Central memory CD4-positive, alpha-beta T cell (primary cell): ENCODE results near the gene SLC25A38.
"Not testable (repeated sequence)": the region's sequence is repeated elsewhere in the genome, so short reads cannot be mapped to it uniquely, and the experiment has no call there.

ENCODE experiments used
- DNase-seq: peaks from one replicate; pipeline ENCODE4 v3.0.0; 2022

The SLC25A38 gene

DNA sequence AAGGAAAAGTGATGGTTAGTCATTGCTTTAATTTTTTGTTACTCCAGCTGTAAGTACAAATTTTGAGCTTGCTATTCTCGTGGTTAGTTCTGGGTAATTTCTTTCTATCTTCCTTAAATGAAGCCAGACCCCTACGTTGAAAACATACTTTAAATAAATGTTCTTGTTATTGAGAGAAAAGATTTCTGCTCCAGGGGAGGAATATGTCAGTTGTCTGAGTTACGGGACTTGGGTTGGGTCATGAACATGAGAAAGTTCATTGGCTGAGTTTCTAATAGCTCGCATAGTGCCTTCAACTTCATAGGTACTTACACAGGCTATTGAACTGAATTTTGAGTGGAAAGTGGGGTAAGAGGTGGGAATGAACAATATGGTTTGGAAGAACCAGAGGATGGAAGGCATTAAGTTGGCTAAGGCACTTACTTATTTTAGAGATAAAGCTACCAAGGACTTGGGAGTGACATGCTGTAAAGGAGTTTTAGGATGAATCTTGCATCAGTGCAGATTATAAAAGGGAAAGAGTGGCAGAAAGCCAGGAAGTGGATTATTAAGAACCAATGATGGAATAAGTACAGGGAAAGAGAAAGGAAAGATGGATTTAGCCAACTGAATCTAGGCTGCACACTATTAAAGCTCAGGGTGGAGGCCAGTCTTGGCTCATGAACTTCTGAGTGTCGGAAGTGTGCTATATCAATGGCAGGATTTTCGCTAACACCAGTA is 24.8 kb downstream of the SLC25A38 start:
- DNase-seq = no peak

GRCh38 chr3:39408493-39409372 is 25.6 kb downstream of the SLC25A38 start:
- no peak for DNase-seq

GRCh38 chr3:39409514-39410136 is 26.5 kb downstream of the SLC25A38 start:
- DNase-seq = no peak

- no peak for DNase-seq
Measured at GRCh38 chr3:39410893-39411292, 27.7 kb downstream of the SLC25A38 start.

- no peak for DNase-seq
Measured at GRCh38 chr3:39412668-39413260, 29.6 kb downstream of the SLC25A38 start.

DNA sequence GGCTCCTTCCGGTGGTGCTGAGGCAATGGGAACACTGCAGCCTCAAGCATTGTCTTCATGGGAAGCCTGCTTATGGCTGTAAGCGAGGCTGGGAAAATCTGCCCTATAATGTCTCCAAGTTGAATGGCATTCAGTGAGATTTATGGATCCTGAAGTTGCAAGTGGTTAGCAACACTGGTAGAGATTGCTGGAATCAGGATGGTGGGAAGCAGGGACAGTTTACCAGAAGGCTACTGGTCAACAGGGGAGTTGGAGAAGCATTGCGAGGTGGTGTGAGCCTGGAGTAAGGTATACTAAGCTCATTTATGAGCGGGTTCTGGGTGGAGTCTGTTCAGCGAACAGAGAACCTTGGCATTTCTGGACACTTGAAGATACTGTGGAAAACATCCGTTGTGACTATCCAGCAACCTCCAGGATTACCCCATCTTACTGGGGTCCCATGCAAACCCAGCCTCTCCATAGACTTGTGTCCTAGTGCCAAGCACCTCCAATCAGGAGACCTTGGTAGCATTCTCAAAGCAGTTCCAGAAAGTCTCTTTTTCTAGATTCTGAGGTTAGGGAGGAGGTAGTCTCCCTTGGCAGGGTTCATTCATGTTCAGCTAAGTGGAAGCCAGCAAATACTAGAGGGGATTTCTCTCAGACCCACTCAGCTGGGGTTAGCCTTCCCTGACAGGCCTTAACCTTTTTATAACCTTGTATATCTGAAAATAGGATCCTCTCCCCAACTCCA is 30.7 kb downstream of the SLC25A38 start:
- no peak for DNase-seq

DNA sequence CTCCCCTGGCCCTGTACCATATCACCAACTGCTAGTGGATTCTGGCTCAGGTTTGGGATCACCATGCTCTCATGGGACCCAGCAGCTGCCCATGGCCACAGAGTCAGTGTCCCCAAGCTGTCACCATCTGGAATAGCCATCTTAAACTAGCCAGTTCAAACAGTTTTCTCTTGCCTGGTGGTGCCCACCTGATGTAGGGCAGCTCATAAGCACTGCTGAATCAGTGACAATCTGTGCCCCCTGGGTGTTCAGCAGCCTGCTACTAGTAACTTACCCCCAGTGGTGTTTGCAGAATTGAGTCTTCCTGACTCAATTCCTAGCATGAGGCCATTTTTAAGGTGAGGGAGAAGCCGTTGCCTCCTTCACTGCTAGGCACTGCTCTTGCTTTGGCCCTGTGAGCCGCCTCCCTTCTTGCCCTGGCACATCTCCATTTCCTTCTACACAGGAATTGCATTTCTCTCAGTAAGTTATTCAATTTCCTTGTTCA is 31.3 kb downstream of the SLC25A38 start:
- no peak for DNase-seq

- DNase-seq = not testable (repeated sequence)
Measured at GRCh38 chr3:39415302-39415701, 32.1 kb downstream of the SLC25A38 start.

GRCh38 chr3:39415983-39416382 is 32.8 kb downstream of the SLC25A38 start:
- DNase-seq = no peak

DNA sequence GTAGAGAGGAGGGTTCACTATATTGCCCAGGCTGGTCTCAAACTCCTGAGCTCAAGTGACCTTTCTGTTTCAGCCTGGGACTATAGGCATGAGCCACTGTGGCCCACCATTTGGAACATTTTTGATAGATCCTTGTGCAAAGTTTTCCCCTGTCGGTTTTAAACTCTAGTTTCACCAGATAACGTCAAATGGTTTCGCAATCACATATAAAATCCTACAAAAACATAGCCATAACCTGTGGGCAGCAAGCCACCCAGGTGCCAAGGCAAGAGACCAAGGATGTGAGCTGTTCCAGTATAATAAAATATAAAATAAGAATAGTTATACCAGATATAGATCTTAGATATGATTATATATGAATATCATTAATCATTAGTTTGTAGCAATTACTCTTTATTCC is 33.8 kb downstream of the SLC25A38 start:
- not testable (repeated sequence) for DNase-seq

DNA sequence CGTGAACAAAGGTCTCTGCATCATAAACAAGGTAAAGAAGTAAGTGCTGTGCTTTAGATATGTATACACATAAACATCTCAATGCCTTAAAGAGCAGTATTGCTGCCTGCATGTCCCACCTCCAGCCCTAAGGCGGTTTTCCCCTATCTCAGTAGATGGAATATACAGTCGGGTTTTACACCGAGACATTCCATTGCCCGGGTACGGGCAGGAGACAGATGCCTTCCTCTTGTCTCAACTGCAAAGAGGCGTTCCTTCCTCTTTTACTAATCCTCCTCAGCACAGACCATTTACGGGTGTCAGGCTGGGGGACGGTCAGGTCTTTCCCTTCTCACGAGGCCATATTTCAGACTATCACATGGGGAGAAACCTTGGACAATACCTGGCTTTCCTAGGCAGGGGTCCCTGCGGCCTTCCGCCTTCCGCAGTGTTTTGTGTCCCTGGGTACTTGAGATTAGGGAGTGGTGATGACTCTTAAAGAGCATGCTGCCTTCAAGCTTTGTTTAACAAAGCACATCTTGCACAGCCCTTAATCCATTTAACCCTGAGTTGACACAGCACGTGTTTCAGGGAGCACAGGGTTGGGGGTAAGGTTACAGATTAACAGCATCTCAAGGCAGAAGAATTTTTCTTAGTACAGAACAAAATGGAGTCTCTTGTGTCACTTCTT is 35.5 kb downstream of the SLC25A38 start:
- not testable (repeated sequence) for DNase-seq

DNA sequence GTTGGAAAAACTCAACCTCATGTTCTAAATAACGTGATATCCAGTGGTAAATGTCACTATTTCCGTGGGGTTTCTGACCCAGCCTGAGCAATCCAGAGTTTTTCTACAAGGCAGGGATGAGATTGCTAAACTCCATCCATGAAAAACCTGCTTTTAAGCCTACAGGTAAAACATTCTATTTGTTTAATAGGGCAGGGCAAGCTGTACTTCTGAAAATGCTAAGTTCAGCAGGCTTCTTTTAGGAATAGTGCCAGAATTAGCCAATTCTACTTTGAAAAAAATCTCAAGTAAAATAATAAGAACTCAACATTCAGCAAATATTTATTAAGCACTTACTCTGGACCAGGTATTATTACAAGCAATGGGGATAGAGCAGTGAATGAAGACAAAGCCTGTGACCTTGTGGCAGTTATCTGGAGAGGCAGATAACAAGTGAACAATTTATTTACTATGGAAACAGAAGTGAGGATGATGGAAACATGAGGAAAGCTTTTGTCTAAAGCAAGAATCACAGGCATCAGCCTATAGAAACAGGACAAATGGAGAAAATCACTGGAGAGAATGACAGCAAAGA is 36.7 kb downstream of the SLC25A38 start:
- no peak for DNase-seq

DNA sequence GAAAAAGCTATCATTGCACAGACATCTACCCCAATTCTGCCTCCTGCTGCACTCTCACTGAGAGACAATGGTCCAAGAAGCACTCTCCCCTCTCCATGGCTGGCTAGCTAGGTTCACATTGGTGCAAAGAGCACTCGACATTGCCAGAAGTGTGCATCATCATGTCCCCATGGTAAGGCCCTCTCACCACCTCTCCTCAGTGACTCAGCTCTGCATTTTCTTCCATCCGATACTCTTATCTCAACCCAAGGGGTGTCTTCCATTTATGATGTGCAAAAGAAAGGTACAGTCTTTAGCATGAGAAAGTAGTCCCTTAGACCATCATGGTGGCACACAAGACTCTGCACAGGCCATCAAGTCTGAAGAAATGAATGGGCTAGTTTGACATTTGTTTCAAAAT is 37.4 kb downstream of the SLC25A38 start:
- no peak for DNase-seq

DNA sequence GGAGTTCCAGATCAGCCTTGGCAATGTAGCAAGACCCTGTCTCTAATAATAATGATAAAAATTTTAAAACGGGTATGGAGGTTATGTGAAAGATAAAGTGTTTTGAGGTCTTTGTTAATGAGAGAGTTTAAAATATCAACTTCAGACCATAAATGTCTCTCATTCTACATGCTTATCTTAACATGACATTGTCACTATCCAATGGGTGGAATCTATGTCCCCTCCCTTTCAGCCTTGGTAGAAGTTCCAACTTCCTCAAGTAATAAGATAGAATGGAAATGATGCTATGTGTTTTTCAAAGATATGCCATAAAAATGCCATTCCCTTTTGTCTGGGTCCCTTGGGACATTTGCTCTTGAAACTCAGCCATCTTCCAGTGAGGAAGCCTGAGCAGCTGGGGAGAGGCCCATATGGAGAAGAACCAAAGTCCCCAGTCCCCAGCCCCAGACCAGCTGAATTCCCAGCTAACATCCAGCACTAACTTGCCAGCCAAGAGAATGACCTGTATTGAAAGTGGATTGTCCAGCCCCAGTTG is 40.3 kb downstream of the SLC25A38 start:
- DNase-seq = no peak

DNA sequence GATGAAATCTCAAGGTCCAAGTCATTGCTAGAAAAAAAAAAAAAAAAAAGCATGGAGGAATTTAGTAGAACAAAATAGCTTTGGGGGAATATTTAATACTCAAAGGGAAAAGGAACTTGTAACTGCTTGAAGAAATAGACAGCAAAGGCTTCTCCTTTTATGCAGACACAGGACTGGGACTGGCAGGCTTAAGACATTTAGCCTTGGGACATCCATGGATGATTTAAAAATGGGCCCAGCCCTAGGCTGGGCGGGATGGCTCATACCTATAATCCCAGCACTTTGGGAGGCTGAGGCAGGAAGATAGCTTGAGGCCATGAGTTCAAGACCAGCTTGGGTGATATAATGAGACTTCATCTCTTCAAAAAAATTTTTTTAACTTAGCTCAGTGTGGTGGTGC is 43.1 kb downstream of the SLC25A38 start:
- DNase-seq = no peak

- DNase-seq = no peak
Measured at GRCh38 chr3:39427506-39427905, 44.3 kb downstream of the SLC25A38 start.

DNA sequence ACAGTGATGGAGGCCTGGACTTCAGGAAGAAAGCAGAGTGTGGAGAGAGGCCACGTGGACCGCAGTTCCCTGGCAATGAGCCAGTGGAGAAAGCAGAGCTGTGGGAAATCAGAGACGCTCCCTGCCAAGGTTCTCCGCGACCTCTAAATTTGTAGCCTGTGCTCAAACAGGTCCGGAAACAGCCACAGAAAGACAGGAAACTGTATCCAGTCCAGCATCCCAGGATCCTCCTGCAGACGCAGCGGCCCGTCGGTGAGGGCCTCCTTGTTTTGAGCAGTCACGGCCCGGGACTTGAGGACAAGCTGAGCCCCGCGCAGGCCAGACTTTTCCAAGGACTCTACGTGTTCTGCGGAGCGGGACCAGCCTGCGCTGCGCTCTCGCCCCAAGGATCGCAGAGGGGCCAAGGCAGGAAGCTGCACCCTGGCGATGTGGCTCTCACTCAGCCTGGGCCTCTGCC is 45.6 kb downstream of the SLC25A38 start:
- DNase-seq = no peak

DNA sequence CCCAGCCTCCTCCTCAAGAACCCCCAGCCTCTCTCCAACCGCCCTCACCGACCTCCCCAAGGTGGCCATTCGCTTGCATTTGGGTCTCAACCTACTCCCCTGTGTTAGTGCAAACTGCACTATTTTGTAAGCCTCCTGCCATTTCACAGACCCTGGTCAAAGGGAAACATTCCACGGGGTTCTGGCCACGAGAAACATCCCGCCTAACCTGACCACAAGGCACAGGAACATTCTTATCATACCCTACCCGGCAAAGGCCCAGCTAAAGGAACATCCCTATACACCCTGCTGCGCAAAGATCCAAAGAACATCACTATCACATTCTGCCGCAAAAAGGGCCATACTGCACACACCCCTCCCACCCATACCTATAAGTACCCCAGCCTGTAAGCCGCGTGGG is 46.3 kb downstream of the SLC25A38 start:
- DNase-seq = no peak

DNA sequence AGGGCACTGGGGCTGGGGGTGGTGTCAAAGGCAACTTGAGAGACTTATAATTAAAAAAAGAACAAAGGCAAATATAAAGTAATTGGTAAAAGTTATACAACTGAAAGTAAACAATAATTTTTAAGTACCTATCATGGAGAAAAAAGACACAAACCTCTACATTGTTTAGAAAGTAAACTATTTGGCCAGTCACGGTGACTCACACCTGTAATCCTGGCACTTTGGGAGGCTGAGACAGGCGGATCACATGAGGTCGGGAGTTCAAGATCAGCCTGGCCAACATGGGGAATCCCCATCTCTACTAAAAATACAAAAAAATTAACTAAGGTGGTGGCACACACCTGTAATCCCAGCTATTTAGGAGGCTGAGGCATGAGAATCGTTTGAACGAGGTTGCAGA is 49.2 kb downstream of the SLC25A38 start:
- no peak for DNase-seq

GRCh38 chr3:39433642-39434041 is 50.5 kb downstream of the SLC25A38 start:
- DNase-seq = no peak

DNA sequence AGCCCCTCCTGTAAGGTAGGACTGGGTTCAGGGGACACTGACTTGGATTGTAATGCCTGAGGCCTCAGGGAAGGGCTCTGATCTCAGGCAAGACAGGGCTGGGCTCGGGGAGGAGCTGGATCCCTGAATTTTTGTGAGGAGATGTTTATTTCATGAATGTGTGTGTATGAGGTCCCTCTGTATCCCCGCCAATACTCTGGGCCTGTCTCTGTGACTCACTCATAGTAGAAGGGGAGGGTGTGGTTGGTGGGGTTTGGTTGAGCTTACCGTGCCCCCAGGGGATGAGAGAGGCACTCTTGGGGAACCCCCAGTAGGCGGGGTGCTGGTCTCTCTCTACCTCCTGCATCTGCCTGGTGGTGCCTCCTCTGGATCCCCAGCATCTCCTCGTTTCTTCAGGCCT is 51.4 kb downstream of the SLC25A38 start:
- DNase-seq = no peak
